BLaER1 treated with 17β-estradiol and CSF1 and Interleukin-3, amounts not matched to agents 10 nM and 100 nM (cell line): ENCODE data around the gene SPEN.
"Not testable (repeated sequence)": the region's sequence is repeated elsewhere in the genome, so short reads cannot be mapped to it uniquely, and the experiment has no call there.

Experiments used
- H3K27ac ChIP-seq, 11 experiments: shearing (Covaris generic); formaldehyde crosslinking; 2 replicates each; pipeline ENCODE4 v1.8.1; 2022
- H3K27me3 ChIP-seq, 11 experiments: shearing (Covaris generic); formaldehyde crosslinking; 2 replicates each; pipeline ENCODE4 v1.8.1; 2022
- H3K36me3 ChIP-seq, 11 experiments: shearing (Covaris generic); formaldehyde crosslinking; 2 replicates each; pipeline ENCODE4 v1.8.1; 2022
- H3K4me1 ChIP-seq, 10 experiments: shearing (Covaris generic); formaldehyde crosslinking; 2 replicates each; pipeline ENCODE4 v1.8.1; 2022
- H3K4me2 ChIP-seq, 11 experiments: shearing (Covaris generic); formaldehyde crosslinking; 2 replicates each; pipeline ENCODE4 v1.8.1; 2022
- H3K4me3 ChIP-seq, 10 experiments: shearing (Covaris generic); formaldehyde crosslinking; 2 replicates each; pipeline ENCODE4 v1.8.1; 2022
- H3K9ac ChIP-seq, 11 experiments: shearing (Covaris generic); formaldehyde crosslinking; 2 replicates each; pipeline ENCODE4 v1.8.1; 2022
- H3K9me3 ChIP-seq, 11 experiments: shearing (Covaris generic); formaldehyde crosslinking; replicated peaks in 1 of 11; 2 replicates each; pipeline ENCODE4 v1.8.1; 2022
- H4K20me1 ChIP-seq, 11 experiments: shearing (Covaris generic); formaldehyde crosslinking; 2 replicates each; pipeline ENCODE4 v1.8.1; 2022
- Cebpa-rat ChIP-seq, 11 experiments: shearing (Covaris generic); IDR thresholded peaks; 2 replicates each; pipeline ENCODE4 v1.8.1; 2022

Gene SPEN

DNA sequence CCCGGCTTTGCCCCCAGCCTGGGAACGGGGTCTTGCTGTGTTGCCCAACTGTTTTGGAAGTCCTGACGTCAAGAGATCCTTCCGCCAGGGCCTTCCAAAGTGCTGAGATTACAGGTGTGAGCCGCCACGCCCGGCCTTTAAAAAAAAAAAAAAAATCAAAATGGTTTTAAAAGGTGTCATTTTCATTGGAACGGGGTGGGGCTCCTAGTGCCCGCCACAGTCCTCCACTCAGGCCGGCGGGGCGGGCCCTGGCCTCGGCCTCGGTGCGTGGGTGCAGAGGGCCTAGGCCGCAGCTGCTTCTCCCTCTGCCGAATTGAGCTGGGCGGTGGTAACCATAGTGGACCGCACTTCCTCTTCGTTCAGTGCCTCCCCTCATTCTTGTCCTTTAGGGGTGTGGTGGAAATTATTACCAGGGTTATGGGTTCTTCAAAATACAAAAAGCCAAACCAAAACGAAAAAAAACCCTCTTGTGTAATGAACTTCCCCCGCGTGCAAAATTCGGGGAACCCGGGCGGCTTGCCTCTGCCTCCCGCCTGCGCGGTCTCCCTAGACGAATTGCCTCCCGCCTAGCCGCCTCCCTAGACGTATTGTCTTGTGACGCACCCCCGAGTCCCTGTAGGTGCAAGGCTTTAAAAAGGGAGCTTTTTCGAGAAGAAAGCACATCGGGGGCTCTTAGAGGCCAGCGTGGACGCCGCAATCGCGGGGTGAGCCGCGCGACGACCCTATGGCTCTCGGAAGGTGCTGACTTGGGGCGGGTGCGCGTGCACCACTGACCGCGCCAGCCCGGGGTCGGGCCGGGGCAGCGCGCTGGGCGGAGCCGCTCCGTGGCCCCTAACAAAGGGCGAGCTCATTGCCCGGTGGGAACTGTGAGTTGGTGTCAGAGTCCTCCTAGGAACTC is 10.5 kb upstream of the SPEN start:
- peaks cover 27 to 35% (median 29%) of the 10 kb centered on the region in 10 experiments for H3K4me1 ChIP-seq
- H3K9ac ChIP-seq, result peak overlapping the region in 4 of 11 experiments; percentile 96 to 99 (median 97); a peak in 4 of 22 replicates
- no peaks in the 10 kb centered on the region for H3K27me3 ChIP-seq
- H3K36me3 ChIP-seq, result no peaks in the 10 kb centered on the region; a peak in 1 of 22 replicates
- H3K27ac ChIP-seq, result peak overlapping the region in 10 of 11 experiments; percentile 96 to 100 (median 99); a peak in 19 of 22 replicates
- peak overlapping the region; percentile 82 to 97 (median 89) for H3K4me2 ChIP-seq
- H3K4me3 ChIP-seq, result peak overlapping the region in 4 of 10 experiments; percentile 49 to 83 (median 77); a peak in 8 of 20 replicates
- no peak for TF ChIP-seq Cebpa-rat (IDR thresholded peaks at IDR 0.05)
- H4K20me1 ChIP-seq, result no peaks in the 10 kb centered on the region
- peaks cover 0 to 6% (median 0%) of the 10 kb centered on the region in 11 experiments; a peak in 2 of 22 replicates for H3K9me3 ChIP-seq

DNA sequence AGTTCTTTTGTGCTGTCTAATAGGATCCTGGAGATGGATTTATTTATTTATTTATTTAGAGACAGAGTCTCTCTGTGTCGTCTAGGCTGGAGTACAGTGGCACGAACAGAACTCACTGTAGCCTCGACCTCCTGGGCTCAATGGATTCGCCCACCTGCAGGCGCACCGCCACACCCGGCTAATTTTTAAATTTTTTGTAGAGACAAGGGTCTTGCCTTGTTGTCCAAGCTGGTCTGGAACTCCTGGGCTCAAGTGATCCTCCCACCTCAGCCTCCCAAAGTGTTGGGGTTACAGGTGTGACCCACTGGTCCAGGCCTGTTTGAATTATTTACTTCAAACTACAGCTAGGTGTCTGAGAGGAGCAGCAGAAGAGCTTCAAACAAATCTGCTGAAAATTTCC is 9.6 kb upstream of the SPEN start:
- no peak overlapping the region for H3K27ac ChIP-seq
- TF ChIP-seq Cebpa-rat (IDR thresholded peaks at IDR 0.05), result no peak
- H3K4me1 ChIP-seq, result peaks cover 19 to 32% (median 24%) of the 10 kb centered on the region in 10 experiments
- peaks cover 0 to 6% (median 0%) of the 10 kb centered on the region in 11 experiments; a peak in 2 of 22 replicates for H3K9me3 ChIP-seq
- no peak overlapping the region for H3K4me2 ChIP-seq
- no peak overlapping the region for H3K9ac ChIP-seq
- H3K27me3 ChIP-seq, result no peaks in the 10 kb centered on the region
- no peak overlapping the region for H3K4me3 ChIP-seq
- no peaks in the 10 kb centered on the region for H3K36me3 ChIP-seq
- no peaks in the 10 kb centered on the region for H4K20me1 ChIP-seq

DNA sequence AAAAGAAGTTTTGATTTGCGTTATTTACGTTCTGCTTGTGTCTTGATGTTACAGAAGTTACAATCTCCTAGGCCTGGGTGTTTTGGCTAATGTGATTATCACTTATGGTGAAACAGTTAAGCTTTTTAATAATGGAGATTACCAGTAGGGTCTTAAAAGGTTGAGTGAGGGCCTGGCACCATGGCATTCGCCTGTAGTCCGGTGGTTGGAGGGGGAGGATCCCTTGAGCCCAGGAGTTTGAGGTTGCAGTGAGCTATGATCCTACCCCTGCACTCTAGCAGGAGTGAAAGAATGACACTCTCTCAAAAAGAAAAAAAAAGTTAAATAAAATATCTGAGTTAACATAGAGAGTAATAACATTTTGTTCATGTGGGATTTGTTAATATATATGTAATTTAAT is 8.8 kb upstream of the SPEN start:
- Histone ChIP-seq H3K4me1 (peaks cover 20 to 33% (median 26%) of the 10 kb centered on the region in 10 experiments), H3K9me3 (peaks cover 0 to 6% (median 0%) of the 10 kb centered on the region in 11 experiments; a peak in 2 of 22 replicates), H3K4me2 (no peak overlapping the region), H4K20me1 (no peaks in the 10 kb centered on the region), H3K27me3 (no peaks in the 10 kb centered on the region), H3K4me3 (no peak overlapping the region), H3K36me3 (no peaks in the 10 kb centered on the region), H3K9ac (no peak overlapping the region), H3K27ac (no peak overlapping the region; a peak in 2 of 22 replicates)
- TF ChIP-seq Cebpa-rat (IDR thresholded peaks at IDR 0.05), result no peak

DNA sequence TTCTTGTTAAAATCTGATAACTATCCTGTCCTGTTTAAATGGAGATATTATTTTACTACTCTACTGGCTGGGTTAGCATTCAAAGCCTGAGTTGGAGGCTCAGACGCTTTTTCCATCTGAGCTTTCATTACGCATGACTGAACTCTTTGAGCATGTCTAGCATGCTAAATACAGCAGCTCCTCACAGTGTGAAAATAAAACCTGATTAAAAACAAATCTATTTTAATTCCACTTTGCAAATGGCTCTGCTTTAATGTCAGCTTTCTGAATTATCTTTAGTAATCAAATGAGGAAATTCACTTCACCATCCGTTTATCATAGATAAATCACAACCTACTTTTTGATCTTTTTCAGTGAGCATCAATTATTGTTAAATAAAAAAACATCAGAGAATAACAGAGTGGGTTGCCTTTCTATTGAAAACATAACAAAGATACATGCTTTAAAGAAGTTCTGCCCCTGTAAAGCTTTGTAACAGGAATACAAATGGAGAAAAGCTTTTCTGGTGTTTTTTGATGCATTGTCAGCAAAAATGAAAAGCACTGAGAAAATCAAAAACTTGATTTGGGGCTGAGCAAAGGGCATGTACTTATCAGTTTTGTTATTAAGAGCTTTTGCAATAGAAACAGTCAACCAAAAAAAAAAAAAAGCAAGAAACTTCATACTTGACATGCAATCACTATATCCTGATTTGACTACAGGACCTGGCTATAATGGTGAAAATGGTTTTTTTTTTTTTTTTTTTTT is 3.5 kb upstream of the SPEN start:
- H3K9ac ChIP-seq, result peak overlapping the region; percentile 15 to 66 (median 43); a peak in 17 of 22 replicates

DNA sequence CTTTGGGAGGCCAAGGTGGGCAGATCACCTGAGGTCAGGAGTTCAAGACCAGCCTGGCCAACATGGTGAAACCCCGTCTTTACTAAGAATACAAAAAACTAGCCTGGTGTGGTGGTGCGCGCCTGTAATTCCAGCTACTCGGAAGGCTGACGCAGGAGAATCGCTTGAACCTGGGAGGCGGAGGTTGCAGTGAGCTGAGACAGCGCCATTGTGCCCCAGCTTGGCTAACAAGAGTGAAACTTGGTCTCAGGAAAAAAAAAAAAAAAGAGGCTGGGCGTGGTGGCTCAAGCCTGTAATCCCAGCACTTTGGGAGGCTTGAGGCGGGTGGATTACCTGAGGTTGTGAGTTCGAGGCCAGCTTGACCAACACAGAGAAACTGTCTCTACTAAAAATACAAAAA is 1.5 kb upstream of the SPEN start:
- H3K9me3 ChIP-seq, H3K27me3 ChIP-seq, H3K36me3 ChIP-seq: not testable (repeated sequence)
- Histone ChIP-seq H3K4me3 (peak overlapping the region in 9 of 10 experiments; percentile 75 to 100 (median 97); a peak in 14 of 20 replicates), H4K20me1 (peaks cover 6 to 33% (median 18%) of the 10 kb centered on the region in 11 experiments; a peak in 16 of 22 replicates), H3K9ac (peak overlapping the region; percentile 81 to 100 (median 99); a peak in 20 of 22 replicates), H3K4me2 (peak overlapping the region; percentile 73 to 95 (median 87)), H3K27ac (peak overlapping the region in 10 of 11 experiments; percentile 92 to 100 (median 99); a peak in 19 of 22 replicates), H3K4me1 (peaks cover 45 to 62% (median 55%) of the 10 kb centered on the region in 10 experiments)

More for the DNA sequence above, 3.5 kb upstream of the SPEN start:
- H3K36me3 ChIP-seq, result no peaks in the 10 kb centered on the region
- TF ChIP-seq Cebpa-rat (IDR thresholded peaks at IDR 0.05), result no peak
- H3K27ac ChIP-seq, result peak overlapping the region in 9 of 11 experiments; percentile 31 to 100 (median 99); a peak in 18 of 22 replicates
- no peaks in the 10 kb centered on the region for H3K9me3 ChIP-seq
- peaks cover 37 to 49% (median 45%) of the 10 kb centered on the region in 10 experiments for H3K4me1 ChIP-seq
- H3K4me2 ChIP-seq, result peak overlapping the region; percentile 73 to 95 (median 87)
- no peaks in the 10 kb centered on the region for H3K27me3 ChIP-seq
- H3K4me3 ChIP-seq, result peak overlapping the region in 8 of 10 experiments; percentile 18 to 52 (median 21); a peak in 9 of 20 replicates
- peaks cover 0 to 12% (median 7%) of the 10 kb centered on the region in 11 experiments; a peak in 12 of 22 replicates for H4K20me1 ChIP-seq

DNA sequence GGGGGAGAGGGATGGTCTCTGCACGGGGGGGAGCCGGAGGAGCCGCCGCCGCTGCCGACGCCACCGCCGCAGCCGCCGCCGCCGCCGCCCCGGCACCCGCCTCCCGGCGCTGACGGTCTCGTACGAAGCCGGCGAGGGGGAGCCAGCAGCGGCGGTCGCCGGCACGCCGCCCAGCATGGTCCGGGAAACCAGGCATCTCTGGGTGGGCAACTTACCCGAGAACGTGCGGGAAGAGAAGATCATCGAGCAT is 311 bp downstream of the SPEN start:
- Histone ChIP-seq H3K9me3 (no peaks in the 10 kb centered on the region), H3K9ac (peak overlapping the region; percentile 94 to 100 (median 99)), H3K4me1 (peaks cover 63 to 75% (median 68%) of the 10 kb centered on the region in 10 experiments), H4K20me1 (peaks cover 21 to 50% (median 36%) of the 10 kb centered on the region in 11 experiments; a peak in 21 of 22 replicates), H3K4me3 (peak overlapping the region; percentile 89 to 100 (median 98)), H3K27ac (peak overlapping the region; percentile 90 to 100 (median 99)), H3K4me2 (peak overlapping the region; percentile 86 to 98 (median 90); a peak in 21 of 22 replicates), H3K27me3 (no peaks in the 10 kb centered on the region), H3K36me3 (peaks cover 0 to 5% (median 2%) of the 10 kb centered on the region in 11 experiments; a peak in 8 of 22 replicates)
- TF ChIP-seq Cebpa-rat (IDR thresholded peaks at IDR 0.05), result no peak

DNA sequence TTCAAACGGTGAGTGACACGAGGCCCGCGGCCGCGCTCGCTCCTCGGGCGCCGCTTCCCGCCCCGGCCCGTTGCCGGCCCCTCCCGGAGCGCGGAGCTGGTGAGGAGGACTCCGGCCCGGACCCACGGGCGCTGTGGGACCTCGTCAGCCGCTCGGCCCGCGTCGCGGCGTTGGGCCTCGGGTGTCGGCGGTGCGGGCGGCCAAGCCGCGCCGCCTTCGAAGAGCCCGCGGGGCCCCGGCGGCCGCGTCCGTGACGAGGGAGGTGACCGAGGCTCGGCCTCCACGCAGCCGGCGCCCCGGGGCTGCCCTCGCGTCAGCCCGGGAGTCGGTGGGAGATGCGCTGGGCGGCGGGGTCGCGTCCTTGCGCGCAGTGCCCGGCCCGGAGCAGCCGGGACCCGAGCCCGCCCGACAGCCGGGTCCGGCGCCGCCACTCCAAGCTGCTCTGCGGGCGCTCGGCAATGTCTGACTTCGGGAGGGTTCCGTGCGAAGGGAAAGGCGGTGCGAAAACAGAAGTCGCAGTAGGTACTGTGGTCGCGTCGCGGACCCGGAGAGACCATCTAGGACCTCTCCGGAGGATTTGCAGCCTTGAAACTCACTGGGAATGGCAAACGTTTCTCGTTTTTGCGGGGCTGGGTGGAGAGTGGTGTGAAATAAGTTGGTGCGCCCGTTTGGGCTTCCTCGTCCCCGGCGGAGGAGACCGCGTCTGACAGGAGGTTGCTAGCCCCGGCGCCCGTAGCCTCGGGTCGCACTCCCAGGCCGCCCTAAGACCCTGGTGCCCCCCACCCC is 829 bp downstream of the SPEN start:
- Histone ChIP-seq H3K4me3 (peak overlapping the region; percentile 89 to 100 (median 98)), H3K27me3 (no peaks in the 10 kb centered on the region), H3K4me1 (peaks cover 66 to 75% (median 69%) of the 10 kb centered on the region in 10 experiments), H3K27ac (peak overlapping the region; percentile 90 to 100 (median 99)), H4K20me1 (peaks cover 27 to 55% (median 41%) of the 10 kb centered on the region in 11 experiments; a peak in 21 of 22 replicates), H3K9ac (peak overlapping the region; percentile 94 to 100 (median 99)), H3K9me3 (no peaks in the 10 kb centered on the region), H3K36me3 (peaks cover 0 to 10% (median 8%) of the 10 kb centered on the region in 11 experiments; a peak in 10 of 22 replicates), H3K4me2 (peak overlapping the region; percentile 86 to 98 (median 90))
- no peak for TF ChIP-seq Cebpa-rat (IDR thresholded peaks at IDR 0.05)
